ENCODE data around the gene NECTIN2. TPM values are rescaled to one million over a fixed set of nuclear protein-coding genes. Genes with fewer than 3 reads are reported as not detected.

Gene NECTIN2
- total RNA-seq, 1 experiment from 2014 or later, result 96.3 TPM

- no peak overlapping the region for H3K4me3 ChIP-seq (replicated peaks in 1 of 2; ENCODE audit: low read depth in 1 of 2, low read length in 2 of 2)
- ChIA-PET RAD21 (ENCODE audit: low non-redundant PET in 1 of 2, low total read pairs in 2 of 2, uncharacterized antibody in 2 of 2, unreplicated experiment in 2 of 2) (no interaction called here), CTCF (no interaction called here), POLR2A (no interaction called here)
- no peaks in the 10 kb centered on the region; the same call in 1 of the 2 replicates for H3K79me2 ChIP-seq (ENCODE audit: insufficient read depth, low read length)
- H2AFZ ChIP-seq (ENCODE audit: low read depth, low read length, poor library complexity, severe bottlenecking), result no peak overlapping the region
- H3K9me2 ChIP-seq (ENCODE audit: insufficient read depth), result no peaks in the 10 kb centered on the region
- H3K27me3 ChIP-seq (ENCODE audit: insufficient read depth, low read length), result no peaks in the 10 kb centered on the region
- DNase-seq (ENCODE audit: low read depth, low spot score) (no peak), ATAC-seq (no peak)
- H3K4me1 ChIP-seq (ENCODE audit: control insufficient read depth in 1 of 2, insufficient read depth in 2 of 2, low read length in 2 of 2), result peaks cover 9 to 16% of the 10 kb centered on the region in 2 experiments
- no peak overlapping the region for H3K4me2 ChIP-seq (ENCODE audit: low read length)
- intact Hi-C loops (cut with micrococcal nuclease), result no loop called here
- peaks cover 9 to 10% of the 10 kb centered on the region in 2 experiments; a peak in 3 of 4 replicates for H3K36me3 ChIP-seq (ENCODE audit: control insufficient read depth in 1 of 2, insufficient read depth in 2 of 2, low read length in 2 of 2)
- H3K9ac ChIP-seq (ENCODE audit: low read length), result no peak overlapping the region
- BruUV-seq (replicated peaks), result no TSS peak
- no peaks in the 10 kb centered on the region for H4K20me1 ChIP-seq (ENCODE audit: insufficient read depth)
- no peaks in the 10 kb centered on the region for H3K9me3 ChIP-seq (ENCODE audit: control insufficient read depth in 1 of 2, insufficient read depth in 1 of 2, low read depth in 1 of 2, low read length in 2 of 2)
- no peak overlapping the region for H3K27ac ChIP-seq (ENCODE audit: low read depth, low read length)
- TF ChIP-seq MAX (IDR thresholded peaks at IDR 0.05) (no peak), CEBPB (IDR thresholded peaks at IDR 0.05; ENCODE audit: low read depth) (no peak), RAD21 (IDR thresholded peaks at IDR 0.05; ENCODE audit: low read depth) (no peak), ZBTB33 (IDR thresholded peaks at IDR 0.05; ENCODE audit: extremely low read depth, insufficient replicate concordance, low read length) (no peak), ZFX (IDR thresholded peaks at IDR 0.05) (no peak), REST (IDR thresholded peaks at IDR 0.05; ENCODE audit: low read depth) (no peak), SIN3A (IDR thresholded peaks at IDR 0.05; ENCODE audit: low read depth) (no peak), POLR2A (IDR thresholded peaks at IDR 0.05; ENCODE audit: borderline replicate concordance, extremely low read depth, insufficient read depth, insufficient read length) (no peak), SP1 (IDR thresholded peaks at IDR 0.05; ENCODE audit: low read depth) (no peak), TCF7L2 (IDR thresholded peaks at IDR 0.05; ENCODE audit: borderline replicate concordance, extremely low read depth, insufficient read depth, insufficient read length) (no peak), EGR1 (IDR thresholded peaks at IDR 0.05; ENCODE audit: low read depth) (no peak), ZNF274 (IDR thresholded peaks at IDR 0.05; ENCODE audit: low read depth, low read length) (no peak), JUND (IDR thresholded peaks at IDR 0.05) (no peak), EZH2 (IDR thresholded peaks at IDR 0.05) (no peak), FOSL1 (IDR thresholded peaks at IDR 0.05; ENCODE audit: low read depth) (no peak), EZH2phosphoT487 (IDR thresholded peaks at IDR 0.05; ENCODE audit: borderline replicate concordance) (no peak), CTCF (IDR thresholded peaks at IDR 0.05 in 2 of 3, conservative IDR thresholded peaks at IDR 0.05 in 1 of 3; ENCODE audit: borderline replicate concordance in 1 of 3, insufficient read depth in 1 of 3, low read depth in 2 of 3, low read length in 2 of 3) (no peak), POLR2AphosphoS5 (IDR thresholded peaks at IDR 0.05; ENCODE audit: low read depth, low read length) (no peak), SRF (IDR thresholded peaks at IDR 0.05; ENCODE audit: low read depth) (no peak)
These were observed 32.1 kb upstream of the NECTIN2 start for GRCh38 chr19:44813841-44814470.
